GM21619 (cell line): ENCODE measurements around the gene PPP2R3C.
"Not testable (repeated sequence)": the region's sequence is repeated elsewhere in the genome, so short reads cannot be mapped to it uniquely, and the experiment has no call there.

Source experiments
- ATAC-seq: cut with Tn5 transposase; IDR thresholded peaks from one replicate; pipeline ENCODE4 v1.9.1; 2021; ENCODE audit not compliant: unreplicated experiment

The PPP2R3C gene

DNA sequence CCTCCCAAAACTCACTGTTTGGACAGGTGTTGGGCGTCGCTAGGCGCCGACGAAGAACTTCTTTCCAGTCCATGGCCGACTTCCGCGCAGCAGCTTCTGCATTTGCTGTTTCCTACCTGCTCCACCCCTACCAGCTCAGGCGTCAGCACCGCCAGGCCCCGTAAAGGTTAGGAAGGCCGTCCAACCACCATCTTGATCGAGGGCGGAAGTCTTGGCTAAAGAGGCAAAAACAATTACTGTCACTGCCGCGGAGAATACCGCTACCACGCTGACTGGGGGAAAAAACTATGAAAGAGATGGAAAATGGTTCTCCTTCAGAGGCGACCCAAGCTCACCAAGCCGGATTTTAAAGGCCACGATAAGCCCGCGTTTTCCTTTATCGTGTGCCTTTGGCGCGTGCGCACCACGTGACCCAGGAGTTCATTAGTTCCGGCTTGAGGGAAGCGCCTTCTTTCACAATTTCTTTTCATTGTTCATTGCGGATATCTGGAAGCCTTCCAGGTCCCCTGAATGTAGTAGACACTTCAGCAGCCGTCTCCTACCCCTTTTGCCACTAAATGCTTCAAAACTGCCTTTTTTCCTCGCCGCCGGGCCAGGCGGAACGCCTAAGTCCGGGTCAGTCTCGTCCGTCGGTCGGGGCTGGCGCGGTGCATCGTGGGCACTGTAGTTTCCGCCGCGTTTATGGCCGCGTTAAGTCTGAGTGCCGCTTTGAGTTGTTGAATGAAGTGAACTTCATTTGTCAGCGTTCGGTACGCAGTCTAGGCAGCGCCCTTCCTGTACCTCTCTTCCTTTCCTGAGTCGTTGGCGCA is at the start of gene PPP2R3C, which contains the start of gene PRORP:
TSS of gene PPP2R3C (minus strand) at position 104 of the 809 bp plus-strand sequence. CDS start at position 73, 31 bp downstream.
TSS of gene PRORP (plus strand) at position 666 of the 809 bp plus-strand sequence. CDS start 694 bp downstream, outside the sequence.
- ATAC-seq: peak; percentile 85

DNA sequence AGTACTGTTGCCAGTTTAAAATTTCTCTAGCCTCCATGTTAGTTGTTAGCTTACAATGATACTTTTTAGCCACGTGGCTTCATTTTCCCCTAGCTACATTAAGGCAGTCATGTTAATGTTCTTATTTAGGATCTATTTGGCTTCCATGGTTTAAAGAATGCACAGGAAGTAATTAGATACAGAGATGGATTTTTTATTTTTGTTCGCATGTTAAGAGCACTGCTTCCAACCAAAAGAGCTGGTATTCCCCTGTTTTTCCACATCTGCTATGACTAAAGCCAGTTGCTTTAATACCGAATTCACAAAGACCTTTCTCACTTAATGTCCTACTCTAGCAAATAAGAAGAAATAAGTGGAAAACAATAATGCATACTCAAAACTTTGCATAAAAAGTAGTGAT is 45.7 kb upstream of the PPP2R3C start:
- no peak for ATAC-seq

GRCh38 chr14:35164849-35165248 is 43.1 kb upstream of the PPP2R3C start:
- ATAC-seq: no peak

GRCh38 chr14:35163384-35163783 is 41.6 kb upstream of the PPP2R3C start:
- no peak for ATAC-seq

DNA sequence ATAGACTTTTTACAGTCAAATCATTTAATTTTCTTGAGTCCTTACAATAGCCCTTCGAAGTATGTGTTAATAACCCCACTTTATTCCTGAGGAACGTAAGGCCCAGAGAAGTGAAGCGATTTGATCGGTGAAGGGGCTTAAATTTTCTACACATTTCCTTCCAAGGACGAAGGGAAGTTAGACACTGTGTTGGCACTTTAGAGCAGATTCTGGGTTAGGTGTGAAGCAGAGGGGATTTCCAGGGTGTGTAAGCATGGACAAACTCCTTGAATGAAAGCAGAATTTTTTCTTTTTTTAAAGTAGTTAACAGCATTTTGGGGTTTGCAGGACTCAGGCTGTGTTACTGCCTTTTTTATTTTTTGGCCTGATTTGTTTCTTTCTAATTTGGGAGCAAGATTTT is 39.4 kb upstream of the PPP2R3C start:
- no peak for ATAC-seq

DNA sequence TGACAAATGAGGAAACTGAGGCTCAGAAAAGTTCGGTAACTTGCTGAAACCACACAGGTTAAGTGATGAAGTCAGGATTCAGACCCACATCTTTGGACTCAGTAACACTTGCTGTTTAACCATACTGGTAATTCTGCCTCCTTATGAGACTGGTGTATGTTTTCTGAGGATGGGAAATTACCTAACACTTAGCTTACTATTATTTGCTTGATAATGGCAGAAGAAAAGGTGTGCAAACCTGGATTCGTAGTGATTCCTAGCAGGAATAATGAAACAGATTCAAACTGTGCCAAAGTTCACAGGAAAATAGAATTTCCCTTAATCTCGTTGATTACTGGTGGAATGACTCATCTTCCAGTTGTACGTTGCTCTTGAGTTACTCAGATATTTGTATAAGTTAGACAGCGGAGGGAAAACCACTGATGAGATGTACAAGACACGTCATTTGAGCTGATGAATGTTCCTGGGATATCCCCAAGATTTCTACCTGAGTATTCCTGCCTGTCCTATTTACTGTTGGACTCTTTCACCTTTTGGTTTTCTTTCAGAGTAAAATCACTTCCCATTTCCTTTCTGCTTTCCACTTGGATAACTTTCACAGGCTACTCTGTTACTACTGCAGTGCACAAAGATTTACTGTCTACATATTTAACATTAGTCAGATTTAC is 38.1 kb upstream of the PPP2R3C start:
- ATAC-seq: peak; percentile 45

GRCh38 chr14:35158951-35159653 is 37.3 kb upstream of the PPP2R3C start:
- no peak for ATAC-seq

DNA sequence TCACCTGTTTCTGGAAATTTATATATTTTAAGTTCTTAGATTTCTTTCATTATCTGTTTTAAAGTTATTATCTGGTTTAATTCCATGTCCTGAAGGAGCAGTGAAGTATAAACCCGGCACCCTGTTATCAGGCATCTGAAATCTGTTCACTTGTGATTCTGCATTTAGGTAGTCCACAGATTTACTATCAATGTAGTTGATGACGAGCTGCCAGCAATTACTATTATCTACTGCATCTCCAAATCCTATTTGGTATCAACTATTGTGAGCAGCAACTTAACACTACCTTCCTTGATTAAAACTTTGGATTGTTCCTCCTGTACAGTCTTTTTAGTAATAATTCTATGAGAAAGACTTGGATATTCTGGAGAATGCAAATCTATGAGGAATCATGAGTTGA is 36.7 kb upstream of the PPP2R3C start:
- ATAC-seq: no peak

DNA sequence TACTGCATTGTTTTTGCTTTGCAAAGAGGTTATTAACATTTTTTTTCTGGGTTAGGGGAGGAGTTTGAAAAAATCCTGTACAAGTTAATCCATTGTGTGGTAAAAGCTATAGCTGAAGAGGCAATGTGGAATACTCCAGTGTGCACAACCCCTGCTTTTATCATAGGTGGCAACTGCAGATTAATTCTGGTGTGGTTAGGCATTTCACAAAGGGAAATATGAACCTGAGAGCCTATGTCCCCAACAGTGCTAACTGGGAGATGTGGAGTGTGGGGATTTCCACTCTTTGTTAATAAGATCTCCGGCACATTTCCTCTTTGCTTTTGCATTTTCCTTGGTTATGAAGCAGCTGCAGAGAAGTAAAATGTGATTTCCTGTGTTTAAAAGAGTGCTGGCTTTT is 34.2 kb upstream of the PPP2R3C start:
- ATAC-seq: peak; percentile 59

- ATAC-seq: no peak
Measured at GRCh38 chr14:35154016-35154415, 32.2 kb upstream of the PPP2R3C start.

DNA sequence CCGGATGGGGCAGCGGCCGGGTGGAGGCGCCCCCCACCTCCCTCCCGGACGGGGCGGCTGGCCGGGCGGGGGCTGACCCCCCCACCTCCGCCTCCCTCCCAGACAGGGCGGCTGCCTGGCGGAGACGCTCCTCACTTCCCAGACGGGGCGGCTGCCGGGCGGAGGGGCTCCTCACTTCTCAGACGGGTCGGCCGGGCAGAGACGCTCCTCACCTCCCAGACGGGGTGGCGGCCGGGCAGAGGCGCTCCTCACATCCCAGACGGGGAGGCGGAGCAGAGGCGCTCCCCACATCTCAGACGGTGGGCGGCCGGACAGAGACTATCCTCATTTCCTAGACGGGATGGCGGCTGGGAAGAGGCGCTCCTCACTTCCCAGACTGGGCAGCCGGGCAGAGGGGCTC is 30.7 kb upstream of the PPP2R3C start:
- not testable (repeated sequence) for ATAC-seq

DNA sequence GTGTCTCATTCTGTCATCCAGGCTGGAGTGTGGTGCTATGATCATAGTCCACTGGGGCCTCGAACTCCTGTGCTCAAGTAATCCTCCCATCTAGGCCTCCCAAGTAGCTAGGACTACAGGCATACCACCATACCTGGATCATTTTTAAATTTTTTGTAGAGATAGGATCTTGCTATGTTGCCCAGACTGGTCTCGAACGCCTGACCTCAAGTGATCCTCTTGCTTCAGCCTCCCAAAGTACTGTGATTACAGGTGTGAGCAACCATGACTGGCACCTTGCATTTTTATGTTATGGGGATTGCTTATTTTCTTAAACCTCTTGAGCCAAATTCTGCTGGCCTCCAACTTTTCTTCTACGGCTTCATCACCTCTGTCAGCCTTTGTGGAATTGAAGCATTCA is 27.4 kb upstream of the PPP2R3C start:
- no peak for ATAC-seq

DNA sequence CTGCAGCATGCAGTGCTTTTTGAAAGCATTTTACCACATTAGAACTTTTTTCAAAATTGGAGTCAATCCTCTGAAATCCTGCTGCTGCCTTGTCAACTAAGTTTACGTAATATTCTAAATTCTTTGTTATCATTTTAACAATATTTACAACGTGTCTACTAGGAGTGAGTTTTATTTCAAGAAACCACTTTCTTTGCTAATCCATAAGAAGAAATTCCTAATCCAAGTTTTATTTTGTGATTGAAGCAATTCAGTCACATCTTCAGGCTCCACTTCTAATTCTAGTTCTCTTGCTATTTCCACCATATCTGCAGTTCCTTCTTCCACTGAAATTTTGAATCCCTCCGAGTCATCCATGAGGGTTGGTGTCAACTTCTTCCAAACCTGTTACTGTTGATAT is 25.9 kb upstream of the PPP2R3C start:
- no peak for ATAC-seq

GRCh38 chr14:35147186-35147585 is 25.4 kb upstream of the PPP2R3C start:
- ATAC-seq: no peak

GRCh38 chr14:35146711-35147149 is 24.9 kb upstream of the PPP2R3C start:
- no peak for ATAC-seq

- no peak for ATAC-seq
Measured at GRCh38 chr14:35144029-35144428, 22.2 kb upstream of the PPP2R3C start.

DNA sequence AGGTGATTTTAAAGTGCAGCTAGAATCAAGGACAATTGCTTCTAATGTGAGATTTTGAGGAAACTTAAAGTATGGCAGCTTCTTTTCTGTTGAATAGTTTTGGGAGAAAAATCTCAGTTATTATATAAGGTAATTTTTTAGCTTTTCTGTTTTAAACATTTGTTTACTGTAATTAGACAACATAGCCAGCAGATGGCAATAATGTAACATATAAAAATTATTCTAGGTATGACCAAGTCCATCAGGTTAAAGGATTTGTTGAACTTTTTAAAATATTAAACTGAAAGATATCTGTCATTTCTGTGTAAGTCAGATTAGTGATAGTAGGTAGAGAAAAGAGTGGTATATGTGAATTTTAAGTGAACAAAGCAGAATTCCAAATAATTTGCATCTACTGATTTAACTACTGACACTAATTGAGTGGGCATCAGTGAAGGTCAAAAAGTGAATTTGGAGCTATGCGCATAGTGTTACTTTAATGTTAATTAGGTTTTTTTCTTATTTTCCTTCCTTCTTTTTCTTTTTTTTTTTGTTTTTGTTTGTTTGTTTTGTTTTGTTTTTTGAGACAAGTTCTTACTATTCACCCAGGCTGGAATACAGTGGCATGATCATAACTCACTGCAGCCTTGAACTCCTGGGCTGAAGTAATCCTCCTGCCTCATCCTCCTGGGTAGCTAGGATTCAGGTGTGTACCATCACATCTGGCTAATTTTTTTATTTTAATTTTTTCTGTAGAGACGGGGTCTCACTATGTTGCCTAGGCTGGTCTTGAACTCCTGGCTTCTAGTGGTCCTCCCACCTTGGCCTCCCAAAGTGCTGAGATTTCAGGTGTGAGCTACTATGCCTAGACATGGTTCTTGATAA is 19.2 kb upstream of the PPP2R3C start:
- no peak for ATAC-seq

DNA sequence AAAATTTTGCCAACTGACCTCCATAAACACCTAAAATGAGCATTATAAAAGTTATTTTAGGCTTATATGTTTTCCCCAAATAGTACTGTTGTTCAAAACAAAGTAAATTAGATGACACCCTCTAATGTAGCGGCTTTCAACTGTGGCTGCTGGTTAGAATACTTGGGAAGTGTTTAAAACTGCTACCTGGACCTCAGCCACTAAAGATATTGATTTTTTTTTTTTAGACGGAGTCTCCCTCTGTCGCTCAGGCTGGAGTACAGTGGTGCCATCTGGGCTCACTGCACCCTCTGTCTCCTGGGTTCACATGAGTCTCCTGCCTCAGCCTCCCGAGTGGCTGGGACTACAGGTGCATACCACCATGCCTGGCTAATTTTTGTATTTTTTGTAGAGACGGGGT is 16.8 kb upstream of the PPP2R3C start:
- ATAC-seq: no peak

DNA sequence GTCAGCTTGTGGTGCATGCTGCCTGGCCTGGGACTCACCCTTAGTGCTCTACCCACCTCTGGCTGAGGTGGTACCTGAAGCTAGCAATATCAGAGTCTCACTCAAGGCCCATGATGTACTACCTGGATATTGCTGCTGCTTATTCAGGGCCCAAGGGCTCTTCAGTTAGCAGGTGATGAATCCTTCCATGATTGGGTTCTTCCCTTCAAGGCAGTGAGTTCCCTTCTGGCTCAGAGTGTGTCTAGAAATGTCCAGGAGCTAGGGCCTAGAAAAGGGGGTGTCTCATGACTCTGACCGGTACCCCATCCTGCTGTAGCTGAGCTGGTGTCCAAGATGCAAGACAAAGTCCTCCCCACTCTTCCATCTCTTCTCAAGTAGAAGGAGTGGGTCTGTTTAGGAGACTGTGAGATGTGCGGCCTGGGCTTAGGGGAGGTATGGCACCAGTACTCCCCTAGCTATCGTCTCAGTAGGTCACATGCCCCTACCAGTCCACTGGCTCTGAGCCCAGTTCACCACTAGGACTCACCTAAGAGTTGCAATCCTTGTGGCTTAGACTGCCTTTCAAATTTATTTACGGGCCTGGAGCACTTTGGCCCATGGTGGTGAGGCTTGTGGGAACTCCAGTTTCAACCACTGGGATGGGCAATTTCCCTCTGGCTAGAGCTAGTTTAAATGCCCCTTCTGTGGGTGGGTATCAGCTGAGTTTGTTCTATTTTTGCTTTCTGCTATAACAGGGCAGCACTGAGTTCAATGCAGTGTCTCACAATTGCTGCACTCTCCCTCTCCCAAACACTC is 12.7 kb upstream of the PPP2R3C start:
- no peak for ATAC-seq
